H1 (cell line): ENCODE results near the gene IGLL1. TPM values are rescaled to one million over a fixed set of nuclear protein-coding genes. Genes with fewer than 3 reads are reported as not detected.
"Not testable (repeated sequence)": the region's sequence is repeated elsewhere in the genome, so short reads cannot be mapped to it uniquely, and the experiment has no call there.

Source experiments
- CTCF ChIA-PET: fragments of 300-600 bp; sonication (Branson Sonifier 250); formaldehyde crosslinking; loops from one replicate; lab custom pipeline; 2021; ENCODE audit not compliant: partially characterized antibody; lab: Charles Lee
- POLR2A ChIA-PET: fragments of 300-600 bp; sonication (Branson Sonifier 250); formaldehyde crosslinking; loops from one replicate; lab custom pipeline; 2021; ENCODE audit warnings: inconsistent platforms; ENCODE audit not compliant: partially characterized antibody; lab: Charles Lee
- DNase-seq, 2 experiments: peaks; one replicate each; pipeline versions ENCODE4 v3.0.0 to v3.0.0-alpha.2; 2010 to 2022; ENCODE audit warnings: low spot score in 2 of 2, low read depth in 1 of 2, mixed read lengths in 1 of 2
- FAIRE-seq: peaks from 2 replicates; lab custom pipeline; 2011; peaks lifted over from hg19 to GRCh38; lab: Jason Lieb, UNC
- H2AFZ ChIP-seq: 2 replicates; pipeline ENCODE4 v1.8.1; 2012; ENCODE audit warnings: low read length, inconsistent platforms
- H2AK5ac ChIP-seq: 2 replicates; pipeline ENCODE4 v1.6.1; 2013; ENCODE audit warnings: low read depth, low read length
- H2BK120ac ChIP-seq: replicated peaks from 2 replicates; pipeline ENCODE3; 2013; ENCODE audit warnings: low read depth, low read length, inconsistent platforms
- H2BK12ac ChIP-seq: 2 replicates; pipeline ENCODE4 v1.6.1; 2013; ENCODE audit warnings: low read depth, low read length
- H2BK15ac ChIP-seq: 2 replicates; pipeline ENCODE4 v1.6.1; 2013; ENCODE audit warnings: low read length
- H2BK20ac ChIP-seq: 2 replicates; pipeline ENCODE4 v1.6.1; 2013; ENCODE audit warnings: low read length
- H2BK5ac ChIP-seq: 2 replicates; pipeline ENCODE4 v1.6.1; 2013; ENCODE audit warnings: low read depth, low read length
- H3K14ac ChIP-seq: 2 replicates; pipeline ENCODE4 v1.6.1; 2013; ENCODE audit warnings: inconsistent platforms; ENCODE audit not compliant: insufficient read length
- H3K18ac ChIP-seq: 2 replicates; pipeline ENCODE4 v1.6.1; 2013; ENCODE audit warnings: low read length; ENCODE audit errors: extremely low read depth
- H3K23ac ChIP-seq: 2 replicates; pipeline ENCODE4 v1.6.1; 2013; ENCODE audit warnings: inconsistent platforms; ENCODE audit not compliant: insufficient read length
- H3K23me2 ChIP-seq: 2 replicates; pipeline ENCODE4 v1.6.1; 2013; ENCODE audit warnings: low read depth, low read length
- H3K27ac ChIP-seq: 2 replicates; pipeline ENCODE4 v1.6.1; 2011; ENCODE audit warnings: low read depth, low read length, inconsistent platforms
- H3K27me3 ChIP-seq, 4 experiments: replicated peaks in 1 of 4; 1 replicate in 1 of 4; 2 replicates in 3 of 4; pipeline versions ENCODE4 v1.6.1 to v1.8.1; 2011 to 2013; ENCODE audit warnings: low read length in 3 of 4, mild to moderate bottlenecking in 3 of 4, inconsistent platforms in 2 of 4, mixed read lengths in 2 of 4, moderate library complexity in 1 of 4; ENCODE audit not compliant: control insufficient read depth in 3 of 4, insufficient read depth in 3 of 4; ENCODE audit errors: extremely low read depth in 1 of 4
- H3K36me3 ChIP-seq, 4 experiments: 2 replicates each; pipeline versions ENCODE4 v1.6.1 to v1.8.1; 2011 to 2013; ENCODE audit warnings: mild to moderate bottlenecking in 4 of 4, low read length in 3 of 4, moderate library complexity in 2 of 4, control low read depth in 1 of 4, inconsistent platforms in 1 of 4; ENCODE audit not compliant: insufficient read depth in 4 of 4, control insufficient read depth in 2 of 4
- H3K4ac ChIP-seq: replicated peaks from 2 replicates; pipeline ENCODE3; 2013; ENCODE audit warnings: low read length, low read depth, mixed read lengths, inconsistent platforms; ENCODE audit not compliant: insufficient read length
- H3K4me1 ChIP-seq, 4 experiments: replicated peaks in 1 of 4; 1 replicate in 1 of 4; 2 replicates in 3 of 4; pipeline versions ENCODE4 v1.6.1 to v1.8.1; 2011 to 2013; ENCODE audit warnings: low read length in 3 of 4, inconsistent platforms in 2 of 4, mixed read lengths in 1 of 4; ENCODE audit not compliant: insufficient read depth in 4 of 4, control insufficient read depth in 3 of 4
- H3K4me2 ChIP-seq, 2 experiments: 2 replicates each; pipeline versions ENCODE4 v1.6.1 to v1.8.1; 2011 to 2013; ENCODE audit warnings: low read depth in 2 of 2, low read length in 2 of 2, control low read depth in 1 of 2, inconsistent platforms in 1 of 2, mild to moderate bottlenecking in 1 of 2; ENCODE audit not compliant: insufficient read depth in 1 of 2
- H3K4me3 ChIP-seq, 4 experiments: fragments of 200-600, 300-600 bp in 1 of 4; sonication (generic), shearing (Covaris generic), sonication (Bioruptor Twin) in 1 of 4; 2 replicates each; pipeline versions ENCODE4 v1.5.1 to v1.8.1; 2011 to 2016; ENCODE audit warnings: low read length in 4 of 4, low read depth in 3 of 4, control low read depth in 2 of 4, inconsistent platforms in 2 of 4, mild to moderate bottlenecking in 2 of 4, mixed read lengths in 1 of 4, moderate library complexity in 1 of 4; ENCODE audit not compliant: insufficient read depth in 2 of 4; ENCODE audit errors: extremely low read depth in 1 of 4
- H3K56ac ChIP-seq: replicated peaks from 2 replicates; pipeline ENCODE3; 2013; ENCODE audit warnings: low read depth, mild to moderate bottlenecking, mixed read lengths, low read length, inconsistent platforms; ENCODE audit not compliant: insufficient read length
- H3K79me1 ChIP-seq: 2 replicates; pipeline ENCODE4 v1.6.1; 2013; ENCODE audit warnings: low read depth, low read length, control low read depth
- H3K79me2 ChIP-seq, 2 experiments: 2 replicates each; pipeline versions ENCODE4 v1.6.1 to v1.8.1; 2012 to 2013; ENCODE audit warnings: low read length in 2 of 2, mild to moderate bottlenecking in 2 of 2, inconsistent platforms in 1 of 2; ENCODE audit not compliant: insufficient read depth in 2 of 2, control insufficient read depth in 1 of 2
- H3K9ac ChIP-seq, 4 experiments: replicated peaks in 1 of 4; 1 replicate in 1 of 4; 2 replicates in 3 of 4; pipeline versions ENCODE4 v1.6.1 to v1.8.1; 2011 to 2013; ENCODE audit warnings: low read depth in 3 of 4, low read length in 3 of 4, control low read depth in 2 of 4, mild to moderate bottlenecking in 2 of 4, moderate library complexity in 2 of 4, inconsistent platforms in 1 of 4; ENCODE audit errors: extremely low read depth in 1 of 4
- H3K9me3 ChIP-seq, 2 experiments: 2 replicates each; pipeline versions ENCODE4 v1.6.1 to v1.8.1; 2012 to 2013; ENCODE audit warnings: mild to moderate bottlenecking in 2 of 2, moderate library complexity in 2 of 2, control low read depth in 1 of 2, inconsistent platforms in 1 of 2, low read depth in 1 of 2, low read length in 1 of 2, mixed read lengths in 1 of 2; ENCODE audit not compliant: insufficient read depth in 2 of 2
- H4K20me1 ChIP-seq, 2 experiments: replicated peaks in 1 of 2; 2 replicates each; pipeline versions ENCODE3 to v1.8.1; 2011 to 2013; ENCODE audit warnings: inconsistent platforms in 2 of 2, low read length in 2 of 2, mild to moderate bottlenecking in 1 of 2; ENCODE audit not compliant: insufficient read depth in 2 of 2, control insufficient read depth in 1 of 2
- H4K5ac ChIP-seq: 2 replicates; pipeline ENCODE4 v1.6.1; 2013; ENCODE audit warnings: low read length, low read depth, mixed read lengths, inconsistent platforms; ENCODE audit not compliant: insufficient read length
- H4K8ac ChIP-seq: 2 replicates; pipeline ENCODE4 v1.8.0; 2013; ENCODE audit warnings: mild to moderate bottlenecking, moderate library complexity, low read length, inconsistent platforms; ENCODE audit not compliant: insufficient read depth; ENCODE audit errors: extremely low read depth
- H4K91ac ChIP-seq: replicated peaks from 2 replicates; pipeline ENCODE3; 2013; ENCODE audit warnings: low read length, mixed read lengths, inconsistent platforms; ENCODE audit not compliant: insufficient read length
- CTCF ChIP-seq, 3 experiments: IDR thresholded peaks; 1 replicate in 2 of 3; 2 replicates in 1 of 3; pipeline versions ENCODE4 v1.5.1 to v1.6.1; 2011; ENCODE audit warnings: low read length in 3 of 3, mild to moderate bottlenecking in 3 of 3, inconsistent platforms in 2 of 3, low read depth in 1 of 3, moderate library complexity in 1 of 3; ENCODE audit not compliant: insufficient read depth in 1 of 3; ENCODE audit errors: control extremely low read depth in 1 of 3
- RAD21 ChIP-seq, 2 experiments: IDR thresholded peaks in 1 of 2; conservative IDR thresholded peaks in 1 of 2; 2 replicates each; pipeline ENCODE4 v1.6.1; 2011; ENCODE audit warnings: low read depth in 2 of 2, low read length in 2 of 2, improper control_type of control experiment in 1 of 2, inconsistent platforms in 1 of 2, mild to moderate bottlenecking in 1 of 2, moderate library complexity in 1 of 2
- WGBS, 2 experiments: shearing (Covaris generic) in 1 of 2; methylation state at CpG; one replicate each; pipeline versions ENCODE4 v1.1.6 to v1.1.7; 2013 to 2015; ENCODE audit warnings: low lambda C conversion rate in 2 of 2, mixed read lengths in 2 of 2, inconsistent platforms in 1 of 2, low coverage in 1 of 2, missing lambda C conversion rate in 1 of 2; ENCODE audit not compliant: insufficient replicate concordance in 2 of 2, insufficient coverage in 1 of 2, insufficient read length in 1 of 2; ENCODE audit errors: extremely low coverage in 1 of 2, missing lambda C conversion rate in 1 of 2; 5-methylcytosine and 5-hydroxymethylcytosine counted together
- polyA plus RNA-seq, 7 experiments: library from polyadenylated mRNA; depleted of rRNA in 3 of 7; stranded (reverse) in 5 of 7; unstranded in 2 of 7; fragments of >200 nt in 5 of 7; fragments of 200-250 nt in 2 of 7; gene quantifications; 1 replicate in 5 of 7; 2 replicates in 1 of 7; 4 replicates in 1 of 7; pipeline versions ENCODE4 v1.2.1 to v1.2.3, GENCODE V29; 2011 to 2013; ENCODE audit warnings: missing spikeins in 2 of 7, mixed read lengths in 2 of 7
- total RNA-seq: library from RNA; stranded (reverse); fragmentation: NEBNext Ultra II Directional; extraction: Animal tissue kit (Norgen Biotek cat#: 25700); gene quantifications from 2 replicates; pipeline ENCODE4 v1.2.1, GENCODE V29; 2021

IGLL1 gene
- total and polyA plus RNA-seq, 2 of the 8 experiments (the other 6 are each of a cell fraction or from before 2014, with no cell fraction given), result not detected

DNA sequence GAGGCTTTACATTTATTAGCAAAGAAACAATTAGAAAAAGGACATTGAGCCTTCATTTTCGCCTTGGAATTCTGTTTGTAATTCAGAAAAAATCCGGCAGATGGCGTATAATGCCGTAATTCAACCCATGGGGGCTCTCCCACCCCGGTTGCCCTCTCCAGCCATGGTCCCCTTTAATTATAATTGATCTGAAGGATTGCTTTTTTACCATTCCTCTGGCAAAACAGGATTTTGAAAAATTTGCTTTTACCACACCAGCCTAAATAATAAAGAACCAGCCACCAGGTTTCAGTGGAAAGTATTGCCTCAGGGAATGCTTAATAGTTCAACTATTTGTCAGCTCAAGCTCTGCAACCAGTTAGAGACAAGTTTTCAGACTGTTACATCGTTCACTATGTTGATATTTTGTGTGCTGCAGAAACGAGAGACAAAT is 38.2 kb downstream of the IGLL1 start:
- DNase-seq, H2BK20ac ChIP-seq, H3K9ac ChIP-seq, H3K36me3 ChIP-seq, H3K23me2 ChIP-seq, POLR2A ChIA-PET, H4K91ac ChIP-seq, H3K4me2 ChIP-seq, H4K8ac ChIP-seq, H3K56ac ChIP-seq, H3K9me3 ChIP-seq, H2BK12ac ChIP-seq, H3K23ac ChIP-seq, H3K27me3 ChIP-seq, H4K5ac ChIP-seq, H3K18ac ChIP-seq, H3K27ac ChIP-seq, H2BK120ac ChIP-seq, H3K14ac ChIP-seq, H3K4me3 ChIP-seq, H3K79me1 ChIP-seq, H2BK15ac ChIP-seq, H2BK5ac ChIP-seq, H3K4ac ChIP-seq, H3K79me2 ChIP-seq, H2AFZ ChIP-seq, H4K20me1 ChIP-seq, H2AK5ac ChIP-seq: not testable (repeated sequence)
- peak; percentile 54 to 57; a peak in 3 of 4 replicates for TF ChIP-seq RAD21 (IDR thresholded peaks at IDR 0.05 in 1 of 2, conservative IDR thresholded peaks at IDR 0.05 in 1 of 2; ENCODE audit: low read depth in 2 of 2, low read length in 2 of 2)
- peak in 2 of 3 experiments; percentile 31 to 57; a peak in 2 of 4 replicates for TF ChIP-seq CTCF (IDR thresholded peaks at IDR 0.05; ENCODE audit: control extremely low read depth in 1 of 3, insufficient read depth in 1 of 3, low read depth in 1 of 3, low read length in 3 of 3)
- peaks cover 7 to 14% (median 11%) of the 10 kb centered on the region in 4 experiments for H3K4me1 ChIP-seq
- CTCF ChIA-PET, result interaction anchor here (1.1 to 2.1 kb wide), 5 partner anchors 39 to 156 kb away, joined by 3 to 23 read pairs (median 4); partner anchors contain the start of gene IGLL1
- FAIRE-seq, result peak; percentile 19
- WGBS, 2 experiments, result 23% methylated on average over 7 of the region's 7 CpGs; no CpG with 5 or more reads in 1 of the 2 experiments
